ENCODE data around the gene CRLF1. TPM values are rescaled to one million over a fixed set of nuclear protein-coding genes. Genes with fewer than 3 reads are reported as not detected.
A peak's percentile ranks its signal among the peaks of the same experiment; 100 is the strongest.

The CRLF1 gene
- total and polyA plus RNA-seq, 4 experiments from 2014 or later = 0.70 TPM; not detected in 3

DNA sequence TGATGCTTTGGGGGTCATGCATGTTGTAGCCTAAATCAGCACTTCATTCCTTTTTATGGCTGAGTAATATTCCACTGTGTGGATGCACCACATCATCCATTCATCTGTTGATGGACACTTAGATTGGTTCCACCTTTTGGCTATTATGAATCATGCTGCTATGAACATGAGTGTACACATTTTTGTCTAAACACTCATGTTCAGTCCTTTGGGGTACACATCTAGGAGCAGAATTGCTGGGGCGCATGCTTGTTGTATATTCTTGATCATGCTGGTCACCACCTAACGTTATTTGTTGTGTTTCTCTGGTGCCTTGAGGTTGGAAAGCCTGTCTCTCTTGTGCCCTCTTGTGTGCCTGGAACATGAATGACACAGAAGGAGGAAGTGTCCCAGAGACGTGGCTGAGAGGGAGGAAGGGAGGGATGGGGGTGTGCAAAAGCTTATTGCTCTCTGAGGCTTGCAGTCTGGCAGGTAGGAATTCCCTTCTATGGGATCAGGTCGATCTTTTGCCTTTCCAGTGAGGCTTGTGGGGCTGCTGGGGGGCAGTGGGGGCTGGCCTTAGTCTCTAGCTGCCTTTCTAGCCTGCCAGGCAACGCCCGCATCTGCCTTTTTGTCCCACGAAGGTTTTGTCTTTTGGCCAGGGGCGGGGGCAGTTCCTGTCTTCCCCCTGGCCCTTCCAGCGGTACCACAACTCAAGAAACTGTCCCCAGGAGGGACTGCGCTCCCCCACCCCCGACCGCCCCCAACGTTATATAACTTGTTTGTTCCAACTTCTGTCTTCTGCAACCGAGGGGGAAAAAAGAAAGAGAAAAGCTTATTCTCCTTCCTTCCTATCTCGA is 37.8 kb upstream of the CRLF1 start:
- Histone ChIP-seq H3K27ac (ENCODE audit: low read depth, low read length) (no peak overlapping the region), H3K36me3 (ENCODE audit: insufficient read depth, low read length) (no peaks in the 10 kb centered on the region), H3K4me3 (ENCODE audit: low read length in 2 of 2) (no peak overlapping the region), H3K4me1 (ENCODE audit: insufficient read depth, low read length) (no peaks in the 10 kb centered on the region), H3K9me3 (ENCODE audit: control insufficient read depth in 1 of 2, low read length in 2 of 2) (no peaks in the 10 kb centered on the region), H3K27me3 (ENCODE audit: insufficient read depth, low read length) (no peaks in the 10 kb centered on the region)
- ChIA-PET POLR2A (ENCODE audit: partially characterized antibody) (no interaction called here), CTCF (ENCODE audit: partially characterized antibody) (no interaction called here)
- intact Hi-C loops (cut with micrococcal nuclease) = no loop called here
- no peak for DNase-seq
- Mint-ChIP-seq H3K4me1 (peaks cover 10 to 31% (median 14%) of the 10 kb centered on the region in 4 donors), H3K27me3 (no peaks in the 10 kb centered on the region), H3K36me3 (peaks cover 0 to 7% of the 10 kb centered on the region in 2 donors), H3K9me3 (no peaks in the 10 kb centered on the region), H3K4me3 (no peak overlapping the region), H3K27ac (no peak overlapping the region)

DNA sequence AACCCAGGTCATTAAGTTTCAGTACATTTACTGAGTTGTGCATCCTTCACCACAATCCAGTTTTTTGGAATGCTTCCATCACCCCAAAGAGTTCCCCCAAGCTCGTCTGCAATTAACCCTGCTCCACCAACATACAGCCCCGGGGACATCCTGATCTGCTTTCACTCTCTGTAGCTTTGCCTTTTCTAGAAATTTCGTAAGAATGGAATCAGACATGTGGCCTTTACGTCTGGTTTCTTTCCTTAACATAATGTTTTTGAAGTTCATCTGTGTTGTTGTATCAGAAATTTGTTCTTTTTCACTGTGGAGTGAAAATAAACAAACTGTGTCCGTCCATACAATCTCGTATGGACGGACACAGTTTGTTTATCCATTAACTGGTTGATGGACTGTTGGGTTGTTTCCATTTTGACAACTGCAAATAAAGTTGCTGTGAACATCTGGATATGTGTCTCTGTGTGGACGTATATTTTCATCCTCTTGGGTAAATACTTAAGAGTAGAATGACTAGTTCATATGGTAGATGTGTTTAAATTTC is 33.2 kb upstream of the CRLF1 start:
- peak overlapping the region in 1 of 8 donors; percentile 7 for H3K4me3 Mint-ChIP-seq
- intact Hi-C loops (cut with micrococcal nuclease) = loop anchor here (5.0 kb wide), 1 partner anchor 97 kb away; the partner anchor contains the start of gene FKBP8
- peaks cover 22 to 49% (median 37%) of the 10 kb centered on the region in 4 donors for H3K4me1 Mint-ChIP-seq
- Histone ChIP-seq H3K27me3 (ENCODE audit: insufficient read depth, low read length) (no peaks in the 10 kb centered on the region), H3K4me1 (ENCODE audit: insufficient read depth, low read length) (peaks cover 24% of the 10 kb centered on the region), H3K27ac (ENCODE audit: low read depth, low read length) (no peak overlapping the region), H3K4me3 (ENCODE audit: low read length in 2 of 2) (no peak overlapping the region), H3K36me3 (ENCODE audit: insufficient read depth, low read length) (no peaks in the 10 kb centered on the region), H3K9me3 (ENCODE audit: control insufficient read depth in 1 of 2, low read length in 2 of 2) (no peaks in the 10 kb centered on the region)
- H3K9me3 Mint-ChIP-seq = no peaks in the 10 kb centered on the region
- H3K27ac Mint-ChIP-seq = peak overlapping the region in 1 of 7 donors; percentile 8
- ChIA-PET CTCF (ENCODE audit: partially characterized antibody) (interaction anchor here (0.8 to 1.0 kb wide), 2 partner anchors 9 to 28 kb away, joined by 3 read pairs; partner anchors contain the start of gene TMEM59L), POLR2A (ENCODE audit: partially characterized antibody) (interaction anchor here (1.5 kb wide), 1 partner anchor 68 kb away, joined by 4 read pairs; the partner anchor contains the start of gene UBA52)
- no peak for DNase-seq
- no peaks in the 10 kb centered on the region for H3K27me3 Mint-ChIP-seq
- no peaks in the 10 kb centered on the region for H3K36me3 Mint-ChIP-seq

DNA sequence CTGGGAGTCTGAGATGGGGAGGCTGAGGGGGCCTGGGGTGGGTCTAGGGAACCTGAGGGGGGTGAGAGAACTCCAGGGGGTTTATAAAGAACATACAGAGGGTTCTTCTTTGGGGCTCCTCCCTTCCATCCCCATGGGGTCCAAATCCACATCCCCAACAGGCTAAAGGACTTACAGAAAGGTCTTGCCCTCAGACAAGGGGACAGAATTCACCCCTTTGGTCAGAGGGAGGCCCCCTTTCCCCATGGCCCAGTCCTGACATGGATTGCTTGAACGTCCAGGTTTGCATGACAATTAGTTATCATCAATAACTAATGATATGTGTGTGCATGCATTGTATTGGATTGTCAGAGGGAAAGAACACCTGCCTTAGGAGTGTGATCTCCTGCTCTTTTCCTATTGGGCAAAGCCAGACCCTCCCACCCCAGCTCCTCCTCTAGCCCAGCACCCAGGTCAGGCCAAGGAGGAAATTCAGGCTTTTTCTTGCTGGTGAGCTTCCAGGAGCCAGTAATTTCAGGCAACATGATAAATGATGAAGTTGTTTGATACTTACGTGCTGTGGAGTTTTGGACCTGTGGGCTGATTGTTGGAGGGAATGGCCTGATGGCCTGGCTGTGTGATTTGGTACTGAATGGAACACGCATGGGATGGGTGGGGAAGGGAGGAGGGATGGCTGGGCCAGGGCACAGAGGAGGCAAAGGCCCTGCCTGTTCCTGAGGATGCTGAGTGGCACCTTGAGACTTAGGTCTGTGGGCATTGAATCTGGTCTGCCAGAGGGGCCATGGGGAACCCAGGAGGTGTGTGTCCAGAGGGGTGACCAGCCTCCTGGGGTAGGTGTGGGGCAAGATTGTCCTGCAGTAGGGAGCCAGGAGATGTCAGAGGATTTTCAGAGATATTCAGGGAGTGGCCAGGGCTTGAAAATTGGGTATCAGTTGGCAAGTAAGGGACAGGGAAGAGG is 31.4 kb upstream of the CRLF1 start:
- H3K4me3 ChIP-seq (ENCODE audit: low read length in 2 of 2) = peak overlapping the region; percentile 47 to 82
- H3K9me3 ChIP-seq (ENCODE audit: control insufficient read depth in 1 of 2, low read length in 2 of 2) = no peaks in the 10 kb centered on the region
- Mint-ChIP-seq H3K27ac (peak overlapping the region; percentile 19 to 96 (median 90)), H3K4me1 (peaks cover 21 to 45% (median 33%) of the 10 kb centered on the region in 4 donors), H3K27me3 (peaks cover 0 to 2% of the 10 kb centered on the region in 2 donors), H3K36me3 (no peaks in the 10 kb centered on the region), H3K4me3 (peak overlapping the region; percentile 84 to 89 (median 88)), H3K9me3 (no peaks in the 10 kb centered on the region)
- DNase-seq = no peak
- ChIA-PET CTCF (ENCODE audit: partially characterized antibody) (interaction anchor here (0.9 kb wide), 1 partner anchor 344 kb away, joined by 4 read pairs; no protein-coding TSS in a partner anchor), POLR2A (ENCODE audit: partially characterized antibody) (no interaction called here)
- peak overlapping the region; percentile 84 for H3K27ac ChIP-seq (ENCODE audit: low read depth, low read length)
- no peaks in the 10 kb centered on the region for H3K27me3 ChIP-seq (ENCODE audit: insufficient read depth, low read length)
- no peaks in the 10 kb centered on the region for H3K36me3 ChIP-seq (ENCODE audit: insufficient read depth, low read length)
- peaks cover 24% of the 10 kb centered on the region for H3K4me1 ChIP-seq (ENCODE audit: insufficient read depth, low read length)
- intact Hi-C loops (cut with micrococcal nuclease) = loop anchor here (1.0 to 5.0 kb wide), 5 partner anchors 45 to 433 kb away; partner anchors contain the start of genes CRTC1, FKBP8, KXD1 and RAB3A

GRCh38 chr19:18636969-18637629 is 30.5 kb upstream of the CRLF1 start, which contains the start of gene KLHL26:
TSS of gene KLHL26 (plus strand) at chr19:18637028. CDS start at chr19:18637055, 27 bp downstream.
- CTCF ChIA-PET (ENCODE audit: partially characterized antibody) = no interaction called here
- H3K27ac Mint-ChIP-seq = peak within 1 kb of the TSS; percentile 77 to 96 (median 94)
- Histone ChIP-seq H3K36me3 (ENCODE audit: insufficient read depth, low read length) (no peaks in the 10 kb centered on the region), H3K27me3 (ENCODE audit: insufficient read depth, low read length) (no peaks in the 10 kb centered on the region), H3K4me3 (ENCODE audit: low read length in 2 of 2) (peak within 1 kb of the TSS; percentile 47 to 82), H3K4me1 (ENCODE audit: insufficient read depth, low read length) (peaks cover 24% of the 10 kb centered on the region), H3K9me3 (ENCODE audit: control insufficient read depth in 1 of 2, low read length in 2 of 2) (no peaks in the 10 kb centered on the region), H3K27ac (ENCODE audit: low read depth, low read length) (peak within 1 kb of the TSS; percentile 84)
- peaks cover 0 to 2% of the 10 kb centered on the region in 2 donors for H3K27me3 Mint-ChIP-seq
- POLR2A ChIA-PET (ENCODE audit: partially characterized antibody) = no interaction called here
- intact Hi-C loops (cut with micrococcal nuclease) = loop anchor here (1.0 to 5.0 kb wide), 10 partner anchors 26 to 432 kb away; partner anchors contain the start of genes COPE, CRTC1, DDX49 and ELL
- H3K9me3 Mint-ChIP-seq = no peaks in the 10 kb centered on the region
- peak within 1 kb of the TSS; percentile 84 to 90 (median 88) for H3K4me3 Mint-ChIP-seq
- H3K4me1 Mint-ChIP-seq = peaks cover 21 to 45% (median 33%) of the 10 kb centered on the region in 4 donors
- no peaks in the 10 kb centered on the region for H3K36me3 Mint-ChIP-seq
- DNase-seq = no peak

DNA sequence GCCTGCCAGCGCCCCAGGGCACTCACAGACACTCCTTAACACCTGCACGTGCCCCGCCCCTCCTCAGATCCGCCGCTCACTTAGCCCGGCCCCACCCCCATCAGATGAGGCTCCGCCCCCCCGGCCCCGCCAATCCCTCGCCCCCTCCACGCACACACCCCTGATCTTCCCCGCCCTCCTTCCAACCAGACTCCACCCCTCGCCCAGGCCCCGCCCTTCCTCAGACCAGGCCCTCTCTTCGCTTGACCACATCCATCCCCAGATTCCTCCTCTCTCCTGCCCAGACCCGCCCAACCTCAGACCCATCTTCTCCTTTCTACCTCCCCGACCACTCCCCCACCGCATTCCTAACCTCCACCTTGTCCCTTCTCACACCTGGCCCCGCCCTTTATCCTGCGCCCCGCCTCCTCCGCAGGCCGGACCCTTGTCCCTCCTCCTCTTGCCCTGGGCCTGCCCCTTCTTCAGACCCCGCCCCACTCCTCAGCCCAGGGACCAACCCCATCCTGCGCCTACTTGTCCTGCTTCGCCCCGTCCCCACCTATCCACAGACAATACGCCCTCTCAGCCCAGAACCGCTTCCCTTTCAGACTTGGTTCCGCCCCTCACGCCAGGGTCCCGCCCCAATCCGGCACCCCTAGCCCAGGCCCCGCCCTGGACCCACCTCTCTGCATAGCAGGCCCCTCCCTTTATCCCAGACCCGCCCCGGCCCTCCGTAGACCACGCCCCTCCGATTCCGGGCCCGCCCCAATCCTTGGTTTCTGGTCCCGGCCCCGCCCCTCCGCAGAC is 29.8 kb upstream of the CRLF1 start:
- Histone ChIP-seq H3K4me3 (ENCODE audit: low read length in 2 of 2) (peak overlapping the region; percentile 47 to 82), H3K27me3 (ENCODE audit: insufficient read depth, low read length) (no peaks in the 10 kb centered on the region), H3K27ac (ENCODE audit: low read depth, low read length) (peak overlapping the region; percentile 84), H3K4me1 (ENCODE audit: insufficient read depth, low read length) (peaks cover 24% of the 10 kb centered on the region), H3K9me3 (ENCODE audit: control insufficient read depth in 1 of 2, low read length in 2 of 2) (no peaks in the 10 kb centered on the region), H3K36me3 (ENCODE audit: insufficient read depth, low read length) (no peaks in the 10 kb centered on the region)
- Mint-ChIP-seq H3K4me3 (peak overlapping the region; percentile 84 to 90 (median 88)), H3K9me3 (no peaks in the 10 kb centered on the region), H3K27me3 (peaks cover 0 to 2% of the 10 kb centered on the region in 2 donors), H3K36me3 (no peaks in the 10 kb centered on the region), H3K27ac (peak overlapping the region; percentile 77 to 96 (median 94)), H3K4me1 (peaks cover 20 to 45% (median 33%) of the 10 kb centered on the region in 4 donors)
- POLR2A ChIA-PET (ENCODE audit: partially characterized antibody) = no interaction called here
- peak; percentile 97 to 99 (median 99) for DNase-seq
- intact Hi-C loops (cut with micrococcal nuclease) = loop anchor here (1.0 to 5.0 kb wide), 9 partner anchors 25 to 432 kb away; partner anchors contain the start of genes COPE, CRTC1, DDX49 and ELL
- CTCF ChIA-PET (ENCODE audit: partially characterized antibody) = no interaction called here

- peak overlapping the region; percentile 71 to 90 (median 86) for H3K4me3 Mint-ChIP-seq
- ChIA-PET POLR2A (ENCODE audit: partially characterized antibody) (interaction anchor here (0.9 to 1.4 kb wide), 3 partner anchors 48 to 196 kb away, joined by 3 to 6 read pairs (median 4); partner anchors contain the start of genes REX1BD and UPF1), CTCF (ENCODE audit: partially characterized antibody) (interaction anchor here (1.1 kb wide), 1 partner anchor 12 kb away, joined by 3 read pairs; no protein-coding TSS in a partner anchor)
- Histone ChIP-seq H3K9me3 (ENCODE audit: control insufficient read depth in 1 of 2, low read length in 2 of 2) (no peaks in the 10 kb centered on the region), H3K4me1 (ENCODE audit: insufficient read depth, low read length) (peaks cover 24% of the 10 kb centered on the region), H3K27me3 (ENCODE audit: insufficient read depth, low read length) (no peaks in the 10 kb centered on the region), H3K27ac (ENCODE audit: low read depth, low read length) (no peak overlapping the region), H3K36me3 (ENCODE audit: insufficient read depth, low read length) (no peaks in the 10 kb centered on the region), H3K4me3 (ENCODE audit: low read length in 2 of 2) (no peak overlapping the region)
- H3K4me1 Mint-ChIP-seq = peaks cover 20 to 45% (median 33%) of the 10 kb centered on the region in 4 donors
- intact Hi-C loops (cut with micrococcal nuclease) = loop anchor here (1.0 to 5.0 kb wide), 9 partner anchors 25 to 431 kb away; partner anchors contain the start of genes COPE, CRTC1, DDX49 and ELL
- no peak for DNase-seq
- peak overlapping the region in 5 of 7 donors; percentile 68 to 96 (median 91) for H3K27ac Mint-ChIP-seq
- no peaks in the 10 kb centered on the region for H3K36me3 Mint-ChIP-seq
- H3K9me3 Mint-ChIP-seq = no peaks in the 10 kb centered on the region
- H3K27me3 Mint-ChIP-seq = peaks cover 0 to 2% of the 10 kb centered on the region in 2 donors
Observed at GRCh38 chr19:18635831-18636182, 29.2 kb upstream of the CRLF1 start.
